Sigmoid colon (tissue), 7 donors: ENCODE measurements around the gene CAPN1. TPM values are rescaled to one million over a fixed set of nuclear protein-coding genes. Genes with fewer than 3 reads are reported as not detected.
A peak's percentile ranks its signal among the peaks of the same experiment; 100 is the strongest.

Experiments
- DNase-seq: peaks from one replicate; pipeline ENCODE4 v3.0.0-alpha.2; 2019
- H3K27ac ChIP-seq, 4 donors: fragments of 200-600 bp; sonication (generic); one replicate each; pipeline ENCODE4 v1.5.1; 2016 to 2019; ENCODE audit warnings: mild to moderate bottlenecking in 1 of 4
- H3K27me3 ChIP-seq, 3 donors: fragments of 200-600 bp; sonication (generic); one replicate each; pipeline ENCODE4 v1.5.1; 2019; ENCODE audit warnings: mild to moderate bottlenecking in 1 of 3
- H3K36me3 ChIP-seq, 4 donors: fragments of 200-600 bp; sonication (generic); one replicate each; pipeline ENCODE4 v1.5.1; 2016 to 2019
- H3K4me1 ChIP-seq, 4 donors: fragments of 200-600 bp; sonication (generic); one replicate each; pipeline ENCODE4 v1.5.1; 2017 to 2019
- H3K4me3 ChIP-seq, 4 donors: fragments of 200-600 bp; sonication (generic); one replicate each; pipeline ENCODE4 v1.5.1; 2017 to 2019; ENCODE audit warnings: mild to moderate bottlenecking in 2 of 4, moderate library complexity in 1 of 4
- H3K9me3 ChIP-seq, 4 donors: fragments of 200-600 bp in 3 of 4; sonication (generic) in 3 of 4; one replicate each; pipeline versions ENCODE4 v1.5.1 to v1.6.1; 2013 to 2019
- CTCF ChIP-seq, 4 experiments: fragments of 450-650 bp in 3 of 4; fragments of 200-600 bp in 1 of 4; IDR thresholded peaks; one replicate each; pipeline ENCODE4 v1.5.1; 2016 to 2019; ENCODE audit warnings: antibody characterized with exemption in 4 of 4, mild to moderate bottlenecking in 3 of 4, moderate library complexity in 2 of 4
- EP300 ChIP-seq, 4 donors: sonication (generic); formaldehyde crosslinking; IDR thresholded peaks; one replicate each; pipeline ENCODE4 v1.6.1; 2017; ENCODE audit warnings: antibody characterized with exemption in 4 of 4
- POLR2A ChIP-seq, 2 donors: fragments of 450-650 bp; IDR thresholded peaks; one replicate each; pipeline ENCODE4 v1.6.1; 2016; ENCODE audit warnings: antibody characterized with exemption in 2 of 2, mild to moderate bottlenecking in 2 of 2, moderate library complexity in 2 of 2
- POLR2AphosphoS5 ChIP-seq, 4 donors: sonication (generic); formaldehyde crosslinking; IDR thresholded peaks; one replicate each; pipeline ENCODE4 v1.6.1; 2017; ENCODE audit warnings: antibody characterized with exemption in 4 of 4
- WGBS, 2 donors: extraction: QIAGEN DNeasy Blood & Tissue Kit; methylation state at CpG; one replicate each; pipeline ENCODE4 v1.1.7; 2013; 5-methylcytosine and 5-hydroxymethylcytosine counted together
- intact Hi-C: fragments of 100-400 bp; cut with DNase I; formaldehyde crosslinking; loops from one replicate; pipeline ENCODE4 v1.15.1; 2023
- polyA plus RNA-seq, 3 donors: library from polyadenylated mRNA; stranded (reverse); fragments of 200-250 nt; gene quantifications; one replicate each; pipeline ENCODE4 v1.2.3, GENCODE V29; 2013
- total RNA-seq, 4 donors: library from RNA; depleted of rRNA; stranded (reverse); fragments of >200 nt; gene quantifications; one replicate each; pipeline ENCODE4 v1.1.0, GENCODE V29; 2016
- donor health status: healthy with polysubstance abuse.
- donor health status: Bipolar disorder and iron deficiency.
- donor health status: healthy.

The CAPN1 gene
- total and polyA plus RNA-seq, 7 donors: 84.5 to 245 (median 156) TPM

GRCh38 chr11:65134240-65134951, 47.3 kb upstream of the CAPN1 start, which contains the start of gene SYVN1:
Gene SYVN1 (minus strand): TSS chr11:65134519. CDS start chr11:65133601, 918 bp downstream.
- intact Hi-C loops: loop anchor here (2.0 to 5.0 kb wide), 2 partner anchors 46 to 128 kb away; partner anchors contain the start of genes CAPN1 and POLA2
- Histone ChIP-seq H3K27me3 (no peaks in the 10 kb centered on the region), H3K4me3 (peak within 1 kb of the TSS; percentile 83 to 93 (median 90)), H3K4me1 (peaks cover 0 to 31% (median 25%) of the 10 kb centered on the region in 4 donors), H3K9me3 (no peaks in the 10 kb centered on the region), H3K27ac (peak within 1 kb of the TSS; percentile 94 to 98 (median 96)), H3K36me3 (peaks cover 18 to 37% (median 33%) of the 10 kb centered on the region in 4 donors)
- WGBS, 2 donors: 0% methylated on average over 60 of the region's 60 CpGs
- peak; percentile 96 for DNase-seq
- TF ChIP-seq EP300 (IDR thresholded peaks at IDR 0.05) (peak in 1 of 4 donors; percentile 40), CTCF (IDR thresholded peaks at IDR 0.05) (no peak), POLR2AphosphoS5 (IDR thresholded peaks at IDR 0.05) (peak; percentile 99), POLR2A (IDR thresholded peaks at IDR 0.05) (peak; percentile 97 to 98)

DNA sequence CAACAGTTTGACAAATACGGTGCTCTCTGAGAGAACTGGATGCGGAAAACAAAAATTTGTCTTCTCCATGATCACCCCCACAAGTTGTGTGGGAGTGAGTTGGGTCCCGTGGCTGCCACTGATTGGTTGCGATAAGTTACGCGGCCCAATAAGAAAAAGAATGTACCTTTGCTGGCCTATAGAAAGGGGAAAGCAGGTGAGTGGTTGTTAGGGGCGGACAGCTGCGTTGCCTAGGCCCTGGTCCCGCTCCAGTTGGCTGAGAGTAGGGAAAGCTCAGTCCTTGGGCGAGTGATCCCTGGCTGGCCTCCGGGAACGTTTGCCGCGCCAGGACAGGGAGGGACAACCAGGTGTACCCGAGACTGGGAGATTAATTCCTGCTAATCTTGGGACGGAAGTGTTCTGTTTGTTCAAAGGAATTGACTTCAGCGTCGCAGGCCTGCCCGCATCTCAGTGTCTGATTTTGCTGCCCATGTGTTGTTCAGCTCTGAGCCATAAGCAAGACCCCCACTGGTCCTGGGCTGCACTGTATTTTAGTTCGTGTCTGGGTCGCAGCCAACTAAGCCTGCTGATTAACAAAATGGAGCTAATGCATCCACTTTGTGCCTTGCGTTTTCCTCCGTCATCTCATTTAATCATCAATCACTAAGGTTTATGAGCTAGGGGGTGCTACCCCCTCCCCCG, 46.6 kb upstream of the CAPN1 start:
- WGBS, 2 donors: 1 to 2% methylated on average over 24 of the region's 24 CpGs
- TF ChIP-seq EP300 (IDR thresholded peaks at IDR 0.05) (no peak), POLR2A (IDR thresholded peaks at IDR 0.05) (peak in 1 of 2 donors; percentile 45), CTCF (IDR thresholded peaks at IDR 0.05) (no peak), POLR2AphosphoS5 (IDR thresholded peaks at IDR 0.05) (peak in 3 of 4 donors; percentile 12 to 78 (median 53))

DNA sequence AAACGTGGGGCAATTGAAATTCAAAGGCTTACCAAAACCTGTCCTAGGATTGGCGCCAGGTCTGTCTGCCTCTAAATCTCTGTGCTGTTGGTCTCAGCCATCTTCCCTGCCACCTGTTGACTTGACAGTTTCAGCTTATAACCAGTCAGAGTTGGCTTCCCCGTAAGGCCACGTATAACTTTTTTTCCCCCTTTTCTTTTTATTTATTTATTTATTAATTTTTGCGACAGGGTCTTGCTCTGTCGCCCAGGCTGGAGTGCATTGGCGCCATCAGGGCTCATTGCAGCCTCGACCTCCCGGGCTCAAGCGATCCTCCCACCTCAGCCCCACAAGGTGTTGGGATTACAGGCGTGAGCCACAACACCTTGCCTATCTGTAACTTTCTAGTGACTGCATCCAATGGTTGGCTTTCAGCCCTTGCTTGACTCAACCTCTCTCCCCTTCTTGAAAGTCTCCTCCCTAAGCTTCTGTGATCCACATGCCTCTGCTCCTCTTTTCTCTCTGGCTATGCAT, 46.0 kb upstream of the CAPN1 start:
- no peak for TF ChIP-seq EP300 (IDR thresholded peaks at IDR 0.05)
- TF ChIP-seq POLR2A (IDR thresholded peaks at IDR 0.05): no peak
- TF ChIP-seq POLR2AphosphoS5 (IDR thresholded peaks at IDR 0.05): no peak
- TF ChIP-seq CTCF (IDR thresholded peaks at IDR 0.05): no peak
- H3K27ac ChIP-seq: peak overlapping the region; percentile 94 to 98 (median 96)
- no peak for DNase-seq
- H3K36me3 ChIP-seq: peaks cover 5 to 24% (median 20%) of the 10 kb centered on the region in 4 donors
- H3K4me1 ChIP-seq: peaks cover 0 to 31% (median 25%) of the 10 kb centered on the region in 4 donors
- WGBS, 2 donors: 48 to 59% methylated on average over 11 of the region's 11 CpGs
- no peaks in the 10 kb centered on the region for H3K9me3 ChIP-seq
- H3K4me3 ChIP-seq: peak overlapping the region; percentile 83 to 93 (median 90)
- intact Hi-C loops: loop anchor here (2.0 kb wide), 1 partner anchor 45 kb away; the partner anchor contains the start of gene CAPN1
- no peaks in the 10 kb centered on the region for H3K27me3 ChIP-seq

More for the DNA sequence above, 46.6 kb upstream of the CAPN1 start:
- H3K27ac ChIP-seq: peak overlapping the region; percentile 94 to 98 (median 96)
- peak overlapping the region; percentile 83 to 93 (median 90) for H3K4me3 ChIP-seq
- H3K4me1 ChIP-seq: peaks cover 0 to 31% (median 25%) of the 10 kb centered on the region in 4 donors
- peaks cover 11 to 30% (median 26%) of the 10 kb centered on the region in 4 donors for H3K36me3 ChIP-seq
- H3K27me3 ChIP-seq: no peaks in the 10 kb centered on the region
- intact Hi-C loops: loop anchor here (2.0 to 5.0 kb wide), 2 partner anchors 46 to 127 kb away; partner anchors contain the start of genes CAPN1 and POLA2
- DNase-seq: peak; percentile 98
- H3K9me3 ChIP-seq: no peaks in the 10 kb centered on the region

- Histone ChIP-seq H3K27ac (no peak overlapping the region), H3K4me3 (no peak overlapping the region), H3K9me3 (no peaks in the 10 kb centered on the region), H3K4me1 (peaks cover 0 to 31% (median 25%) of the 10 kb centered on the region in 4 donors), H3K36me3 (peaks cover 0 to 14% (median 11%) of the 10 kb centered on the region in 4 donors), H3K27me3 (no peaks in the 10 kb centered on the region)
- WGBS, 2 donors: 28 to 78% methylated on average over 15 of the region's 15 CpGs
- TF ChIP-seq EP300 (IDR thresholded peaks at IDR 0.05): no peak
- TF ChIP-seq POLR2AphosphoS5 (IDR thresholded peaks at IDR 0.05): no peak
- TF ChIP-seq CTCF (IDR thresholded peaks at IDR 0.05): no peak
- TF ChIP-seq POLR2A (IDR thresholded peaks at IDR 0.05): no peak
- intact Hi-C loops: no loop called here
- DNase-seq: no peak
Measured at GRCh38 chr11:65136515-65137096, 45.1 kb upstream of the CAPN1 start.
